Body of pancreas (tissue), 4 donors: ENCODE data around the gene PPP5C. TPM values are rescaled to one million over a fixed set of nuclear protein-coding genes. Genes with fewer than 3 reads are reported as not detected.

Source experiments
- ATAC-seq: fragments of 150-250 bp; one replicate; pipeline ENCODE4 v1.9.1; 2016
- DNase-seq, 4 donors: peaks; one replicate each; pipeline ENCODE4 v3.0.0-alpha.2; 2019
- H3K27ac ChIP-seq, 4 donors: fragments of 200-600 bp; sonication (generic); 1 replicate in 3 of 4; 2 replicates in 1 of 4; pipeline versions ENCODE4 v1.5.1 to v1.6.1; 2016 to 2019; ENCODE audit warnings: mild to moderate bottlenecking in 1 of 4, mixed read lengths in 1 of 4, moderate library complexity in 1 of 4
- H3K27me3 ChIP-seq, 2 donors: fragments of 200-600 bp; sonication (generic); one replicate each; pipeline ENCODE4 v1.6.0; 2016; ENCODE audit warnings: mild to moderate bottlenecking in 1 of 2
- H3K36me3 ChIP-seq, 2 donors: fragments of 200-600 bp; sonication (generic); replicated peaks in 1 of 2; 2 replicates each; pipeline ENCODE4 v1.5.1; 2016; ENCODE audit warnings: low read depth in 2 of 2; ENCODE audit not compliant: insufficient read depth in 1 of 2
- H3K4me1 ChIP-seq: fragments of 200-600 bp; sonication (generic); one replicate; pipeline ENCODE4 v1.6.0; 2016
- H3K4me3 ChIP-seq, 2 donors: fragments of 200-600 bp; sonication (generic); 1 replicate in 1 of 2; 2 replicates in 1 of 2; pipeline ENCODE4 v1.5.1; 2016 to 2019
- H3K9me3 ChIP-seq, 3 donors: fragments of 200-600 bp; sonication (generic); 1 replicate in 2 of 3; 2 replicates in 1 of 3; pipeline ENCODE4 v1.5.1; 2016
- POLR2A ChIP-seq, 3 donors: fragments of 450-650 bp; IDR thresholded peaks; one replicate each; pipeline ENCODE4 v1.6.1; 2016; ENCODE audit warnings: antibody characterized with exemption in 3 of 3, mild to moderate bottlenecking in 2 of 3
- WGBS, 2 donors: methylation state at CpG; one replicate each; pipeline ENCODE4 v1.1.5; 2017; 5-methylcytosine and 5-hydroxymethylcytosine counted together
- intact Hi-C: fragments of 100-400 bp; cut with DNase I; formaldehyde crosslinking; loops from one replicate; pipeline ENCODE4 v1.15.1; 2023
- total RNA-seq, 2 donors: library from RNA; depleted of rRNA; stranded (reverse); fragments of >200 nt; gene quantifications; one replicate each; pipeline ENCODE4 v1.1.0, GENCODE V29; 2016
- TF ChIP-seq, protein P1 (sequence below), 7 experiments: fragments of 450-650 bp in 4 of 7; fragments of 200-600 bp in 3 of 7; sonication (generic) in 3 of 7; IDR thresholded peaks; one replicate each; pipeline ENCODE4 v1.5.1; 2016 to 2019; ENCODE audit warnings: antibody characterized with exemption in 7 of 7

The PPP5C gene
- total RNA-seq, 2 donors from 2014 or later = 31.1 to 77.5 TPM

GRCh38 chr19:46408664-46409039, 61.8 kb downstream of the PPP5C start:
- Histone ChIP-seq H3K4me1 (peaks cover 52% of the 10 kb centered on the region), H3K27me3 (no peaks in the 10 kb centered on the region), H3K27ac (peak overlapping the region in 3 of 4 donors; percentile 58 to 71 (median 59)), H3K36me3 (no peaks in the 10 kb centered on the region), H3K9me3 (no peaks in the 10 kb centered on the region), H3K4me3 (no peak overlapping the region)
- no peak for ATAC-seq
- DNase-seq = peak; percentile 59 to 72 (median 66)
- WGBS, 2 donors = 13 to 17% methylated on average over 11 of the region's 11 CpGs
- TF ChIP-seq, protein P1, sequence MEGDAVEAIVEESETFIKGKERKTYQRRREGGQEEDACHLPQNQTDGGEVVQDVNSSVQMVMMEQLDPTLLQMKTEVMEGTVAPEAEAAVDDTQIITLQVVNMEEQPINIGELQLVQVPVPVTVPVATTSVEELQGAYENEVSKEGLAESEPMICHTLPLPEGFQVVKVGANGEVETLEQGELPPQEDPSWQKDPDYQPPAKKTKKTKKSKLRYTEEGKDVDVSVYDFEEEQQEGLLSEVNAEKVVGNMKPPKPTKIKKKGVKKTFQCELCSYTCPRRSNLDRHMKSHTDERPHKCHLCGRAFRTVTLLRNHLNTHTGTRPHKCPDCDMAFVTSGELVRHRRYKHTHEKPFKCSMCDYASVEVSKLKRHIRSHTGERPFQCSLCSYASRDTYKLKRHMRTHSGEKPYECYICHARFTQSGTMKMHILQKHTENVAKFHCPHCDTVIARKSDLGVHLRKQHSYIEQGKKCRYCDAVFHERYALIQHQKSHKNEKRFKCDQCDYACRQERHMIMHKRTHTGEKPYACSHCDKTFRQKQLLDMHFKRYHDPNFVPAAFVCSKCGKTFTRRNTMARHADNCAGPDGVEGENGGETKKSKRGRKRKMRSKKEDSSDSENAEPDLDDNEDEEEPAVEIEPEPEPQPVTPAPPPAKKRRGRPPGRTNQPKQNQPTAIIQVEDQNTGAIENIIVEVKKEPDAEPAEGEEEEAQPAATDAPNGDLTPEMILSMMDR (IDR thresholded peaks at IDR 0.05) = no peak
- TF ChIP-seq POLR2A (IDR thresholded peaks at IDR 0.05) = no peak
- intact Hi-C loops = no loop called here

GRCh38 chr19:46409191-46409590, 62.3 kb downstream of the PPP5C start:
- 86 to 90% methylated on average over 3 of the region's 3 CpGs for WGBS, 2 donors
- Histone ChIP-seq H3K27ac (peak overlapping the region in 1 of 4 donors; percentile 59), H3K4me1 (peaks cover 58% of the 10 kb centered on the region), H3K9me3 (no peaks in the 10 kb centered on the region), H3K4me3 (no peak overlapping the region), H3K36me3 (no peaks in the 10 kb centered on the region), H3K27me3 (no peaks in the 10 kb centered on the region)
- no peak for TF ChIP-seq POLR2A (IDR thresholded peaks at IDR 0.05)
- TF ChIP-seq, protein P1 (IDR thresholded peaks at IDR 0.05) = no peak
- DNase-seq (no peak), ATAC-seq (no peak)
- intact Hi-C loops = no loop called here

DNA sequence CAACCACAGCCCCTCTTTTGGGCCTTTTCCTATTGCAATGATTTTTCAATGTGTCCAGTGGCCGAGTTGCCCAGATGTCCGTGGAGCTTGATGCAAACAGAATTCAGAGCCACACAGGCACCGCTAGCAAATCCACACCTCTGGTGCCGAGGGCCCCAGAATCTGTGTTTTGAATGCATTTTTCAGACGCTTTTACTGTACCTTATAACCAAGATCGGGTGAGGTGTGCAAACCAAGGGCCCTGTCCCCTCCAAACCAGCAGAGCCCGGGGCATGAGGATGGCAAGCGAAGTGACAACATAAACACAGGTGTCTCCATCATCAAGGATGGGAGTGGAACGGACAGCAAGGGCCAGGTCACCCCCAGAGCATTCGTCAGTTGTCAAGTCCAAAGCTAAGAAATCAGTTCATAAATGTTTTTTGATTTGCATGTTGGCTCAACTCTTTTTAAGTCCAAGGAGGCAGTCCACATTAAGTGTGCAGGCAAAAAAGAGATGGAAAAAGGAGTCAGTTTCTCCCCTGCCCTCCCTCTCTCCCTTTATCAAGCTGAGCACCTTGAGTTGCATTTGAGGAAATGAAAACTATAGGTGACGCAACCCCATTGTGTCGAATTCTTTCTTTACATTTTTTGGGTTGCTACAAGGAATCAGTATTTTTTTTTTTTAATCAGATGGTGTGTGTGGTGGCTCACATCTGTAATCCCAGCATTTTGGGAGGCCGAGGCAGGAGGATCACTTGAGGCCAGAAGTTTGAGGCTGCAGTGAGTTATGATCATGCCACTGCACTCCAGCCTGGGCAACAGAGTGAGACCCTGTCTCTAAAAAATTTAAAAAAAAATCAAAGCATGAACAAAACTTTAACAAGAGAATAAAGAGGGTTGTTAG, 63.6 kb downstream of the PPP5C start:
- H3K27me3 ChIP-seq = no peaks in the 10 kb centered on the region

DNA sequence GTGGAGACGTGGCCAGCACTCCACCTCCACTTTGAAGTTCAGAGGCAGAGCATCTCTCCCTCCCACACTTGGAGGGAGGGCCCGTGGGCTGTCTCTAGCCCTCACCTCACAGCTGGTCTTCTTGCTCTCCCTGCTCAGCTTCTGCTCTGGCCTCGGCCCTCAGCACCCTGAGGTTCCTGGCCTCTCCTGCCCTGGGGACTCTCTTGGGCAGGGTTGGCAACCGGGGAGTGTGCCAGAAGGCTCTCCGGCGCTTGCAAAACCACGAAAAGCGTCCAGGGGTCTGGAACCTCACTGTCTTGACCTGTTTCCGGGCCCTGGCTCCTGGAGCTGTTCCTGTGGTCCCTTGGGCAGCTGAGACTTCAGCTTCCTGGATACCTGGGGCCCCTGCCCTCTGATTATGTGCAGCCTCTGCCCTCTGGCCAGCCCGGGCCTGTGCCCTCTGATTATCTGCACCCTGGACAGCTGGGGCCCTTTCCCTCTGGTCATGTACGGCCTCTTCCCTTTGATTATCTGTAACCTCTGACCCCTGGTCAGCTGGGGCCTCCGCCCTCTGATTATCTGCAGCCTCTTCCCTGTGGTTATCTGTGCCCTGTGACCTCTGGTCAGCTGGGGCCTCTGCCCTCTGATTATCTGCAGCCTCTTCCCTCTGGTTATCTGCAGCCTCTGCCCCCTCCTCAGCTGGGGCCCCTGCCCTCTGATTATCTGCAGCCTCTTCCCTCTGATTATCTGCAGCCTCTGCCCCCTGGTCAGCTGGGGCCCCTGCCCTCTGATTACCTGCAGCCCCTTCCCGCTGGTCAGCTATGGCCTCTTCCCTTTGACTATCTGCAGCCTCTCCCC, 64.4 kb downstream of the PPP5C start:
- Histone ChIP-seq H3K4me1 (peaks cover 56% of the 10 kb centered on the region), H3K27ac (peak overlapping the region in 3 of 4 donors; percentile 82 to 85 (median 83)), H3K9me3 (no peaks in the 10 kb centered on the region), H3K4me3 (peak overlapping the region; percentile 31 to 83), H3K36me3 (no peaks in the 10 kb centered on the region), H3K27me3 (no peaks in the 10 kb centered on the region)
- whole genome bisulfite sequencing, 2 donors = 43 to 58% methylated on average over 13 of the region's 13 CpGs
- ATAC-seq = no peak
- intact Hi-C loops = no loop called here
- TF ChIP-seq POLR2A (IDR thresholded peaks at IDR 0.05) = no peak
- TF ChIP-seq, protein P1 (IDR thresholded peaks at IDR 0.05) = no peak
- no peak for DNase-seq

More for the DNA sequence above, 63.6 kb downstream of the PPP5C start:
- intact Hi-C loops = no loop called here
- 75 to 84% methylated on average over 13 of the region's 13 CpGs for WGBS, 2 donors
- TF ChIP-seq POLR2A (IDR thresholded peaks at IDR 0.05) = no peak
- TF ChIP-seq, protein P1 (IDR thresholded peaks at IDR 0.05) = no peak
- H3K4me1 ChIP-seq = peaks cover 54% of the 10 kb centered on the region
- no peak overlapping the region for H3K4me3 ChIP-seq
- ATAC-seq = no peak
- no peaks in the 10 kb centered on the region for H3K36me3 ChIP-seq
- H3K27ac ChIP-seq = peak overlapping the region in 1 of 4 donors; percentile 85
- DNase-seq = no peak
- no peaks in the 10 kb centered on the region for H3K9me3 ChIP-seq
